Measurements from ENCODE around the gene RCCD1.

The RCCD1 gene

DNA sequence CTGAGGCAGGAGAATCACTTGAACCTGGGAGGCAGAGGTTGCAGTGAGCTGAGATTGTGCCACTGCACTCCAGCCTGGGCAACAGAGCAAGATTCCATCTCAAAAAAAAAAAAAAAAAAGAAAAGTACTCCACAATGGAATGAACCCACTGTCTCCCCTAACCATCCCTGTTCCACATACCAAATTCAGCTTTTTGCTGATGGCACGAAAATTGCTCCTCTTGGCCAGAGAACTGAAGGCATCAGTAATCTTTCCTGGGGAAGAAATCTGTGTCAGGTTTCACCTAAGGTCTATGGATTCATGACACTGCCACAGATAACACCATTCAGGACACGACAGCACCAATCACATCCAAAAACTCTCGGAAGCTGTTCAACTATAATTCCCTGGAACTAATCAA is 46.5 kb downstream of the RCCD1 start:
- Histone ChIP-seq H3K4me1 (ENCODE audit: insufficient read depth, poor library complexity, severe bottlenecking) (no peaks in the 10 kb centered on the region), H3K27me3 (ENCODE audit: insufficient read depth, poor library complexity, severe bottlenecking) (no peaks in the 10 kb centered on the region), H3K36me3 (ENCODE audit: low read depth) (peaks cover 85% of the 10 kb centered on the region), H3K4me3 (ENCODE audit: severe bottlenecking) (no peak overlapping the region), H3K9me3 (ENCODE audit: severe bottlenecking) (no peaks in the 10 kb centered on the region), H3K27ac (ENCODE audit: poor library complexity, severe bottlenecking) (no peak overlapping the region)
- TF ChIP-seq, protein P1, sequence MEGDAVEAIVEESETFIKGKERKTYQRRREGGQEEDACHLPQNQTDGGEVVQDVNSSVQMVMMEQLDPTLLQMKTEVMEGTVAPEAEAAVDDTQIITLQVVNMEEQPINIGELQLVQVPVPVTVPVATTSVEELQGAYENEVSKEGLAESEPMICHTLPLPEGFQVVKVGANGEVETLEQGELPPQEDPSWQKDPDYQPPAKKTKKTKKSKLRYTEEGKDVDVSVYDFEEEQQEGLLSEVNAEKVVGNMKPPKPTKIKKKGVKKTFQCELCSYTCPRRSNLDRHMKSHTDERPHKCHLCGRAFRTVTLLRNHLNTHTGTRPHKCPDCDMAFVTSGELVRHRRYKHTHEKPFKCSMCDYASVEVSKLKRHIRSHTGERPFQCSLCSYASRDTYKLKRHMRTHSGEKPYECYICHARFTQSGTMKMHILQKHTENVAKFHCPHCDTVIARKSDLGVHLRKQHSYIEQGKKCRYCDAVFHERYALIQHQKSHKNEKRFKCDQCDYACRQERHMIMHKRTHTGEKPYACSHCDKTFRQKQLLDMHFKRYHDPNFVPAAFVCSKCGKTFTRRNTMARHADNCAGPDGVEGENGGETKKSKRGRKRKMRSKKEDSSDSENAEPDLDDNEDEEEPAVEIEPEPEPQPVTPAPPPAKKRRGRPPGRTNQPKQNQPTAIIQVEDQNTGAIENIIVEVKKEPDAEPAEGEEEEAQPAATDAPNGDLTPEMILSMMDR (IDR thresholded peaks at IDR 0.05; ENCODE audit: poor library complexity, severe bottlenecking) = no peak
- DNase-seq (ENCODE audit: low spot score) = no peak
- ATAC-seq (ENCODE audit: low read depth) = no peak

DNA sequence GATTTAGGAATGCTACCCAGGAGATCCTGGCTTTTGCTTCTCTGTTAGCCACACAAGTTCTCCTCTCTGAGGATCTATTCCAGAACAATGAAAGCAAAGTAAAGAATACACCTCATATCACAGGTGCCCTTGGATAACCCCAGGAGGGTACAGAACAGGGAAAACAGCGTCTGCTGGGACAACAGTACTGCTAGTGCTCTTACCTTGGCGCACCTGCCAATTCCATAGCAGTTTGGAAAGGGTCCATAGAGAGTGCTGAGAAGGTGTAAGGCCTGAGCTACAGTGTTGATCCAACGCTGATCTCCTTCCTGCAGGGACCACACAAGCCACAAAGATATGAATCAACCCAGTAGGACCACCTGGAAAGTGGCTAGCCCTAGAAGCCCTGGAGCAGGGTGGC is 52.6 kb downstream of the RCCD1 start:
- DNase-seq (ENCODE audit: low spot score) = no peak
- Histone ChIP-seq H3K27ac (ENCODE audit: poor library complexity, severe bottlenecking) (no peak overlapping the region), H3K36me3 (ENCODE audit: low read depth) (peaks cover 85% of the 10 kb centered on the region), H3K4me1 (ENCODE audit: insufficient read depth, poor library complexity, severe bottlenecking) (no peaks in the 10 kb centered on the region), H3K9me3 (ENCODE audit: severe bottlenecking) (no peaks in the 10 kb centered on the region), H3K27me3 (ENCODE audit: insufficient read depth, poor library complexity, severe bottlenecking) (no peaks in the 10 kb centered on the region), H3K4me3 (ENCODE audit: severe bottlenecking) (no peak overlapping the region)
- no peak for ATAC-seq (ENCODE audit: low read depth)
- TF ChIP-seq, protein P1 (IDR thresholded peaks at IDR 0.05; ENCODE audit: poor library complexity, severe bottlenecking) = no peak
